ENCODE data around the gene ADIPOQ. TPM values are rescaled to one million over a fixed set of nuclear protein-coding genes. Genes with fewer than 3 reads are reported as not detected.

The ADIPOQ gene
- total and polyA plus RNA-seq, 9 donors: 1.1 to 6.0 TPM; not detected in 7

DNA sequence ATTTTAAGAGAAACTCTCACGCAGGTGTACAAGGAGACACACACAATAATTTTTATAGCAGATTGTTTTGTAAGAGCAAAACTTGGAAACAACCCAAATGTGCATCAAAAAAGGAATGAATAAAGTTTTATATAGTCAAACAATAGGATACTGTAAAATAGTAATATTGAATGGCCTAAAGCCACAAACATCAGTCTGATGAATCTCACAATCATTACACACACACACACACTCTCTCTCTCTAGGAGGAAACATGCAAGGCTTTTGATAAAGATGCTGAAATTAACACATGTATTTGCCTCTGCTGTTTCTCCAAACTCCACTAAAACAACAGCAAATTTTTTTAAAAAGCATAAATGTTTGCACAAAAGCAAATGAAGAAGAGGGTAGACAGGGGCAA lies 37.3 kb downstream of the ADIPOQ start:
- H3K36me3 ChIP-seq: no peaks in the 10 kb centered on the region
- H3K4me1 ChIP-seq (ENCODE audit: insufficient read depth): no peaks in the 10 kb centered on the region
- no peak for DNase-seq
- no peaks in the 10 kb centered on the region for H3K9me3 ChIP-seq
- no peak overlapping the region for H3K27ac ChIP-seq
- no peak for TF ChIP-seq EP300 (IDR thresholded peaks at IDR 0.05)
- TF ChIP-seq, protein P1, sequence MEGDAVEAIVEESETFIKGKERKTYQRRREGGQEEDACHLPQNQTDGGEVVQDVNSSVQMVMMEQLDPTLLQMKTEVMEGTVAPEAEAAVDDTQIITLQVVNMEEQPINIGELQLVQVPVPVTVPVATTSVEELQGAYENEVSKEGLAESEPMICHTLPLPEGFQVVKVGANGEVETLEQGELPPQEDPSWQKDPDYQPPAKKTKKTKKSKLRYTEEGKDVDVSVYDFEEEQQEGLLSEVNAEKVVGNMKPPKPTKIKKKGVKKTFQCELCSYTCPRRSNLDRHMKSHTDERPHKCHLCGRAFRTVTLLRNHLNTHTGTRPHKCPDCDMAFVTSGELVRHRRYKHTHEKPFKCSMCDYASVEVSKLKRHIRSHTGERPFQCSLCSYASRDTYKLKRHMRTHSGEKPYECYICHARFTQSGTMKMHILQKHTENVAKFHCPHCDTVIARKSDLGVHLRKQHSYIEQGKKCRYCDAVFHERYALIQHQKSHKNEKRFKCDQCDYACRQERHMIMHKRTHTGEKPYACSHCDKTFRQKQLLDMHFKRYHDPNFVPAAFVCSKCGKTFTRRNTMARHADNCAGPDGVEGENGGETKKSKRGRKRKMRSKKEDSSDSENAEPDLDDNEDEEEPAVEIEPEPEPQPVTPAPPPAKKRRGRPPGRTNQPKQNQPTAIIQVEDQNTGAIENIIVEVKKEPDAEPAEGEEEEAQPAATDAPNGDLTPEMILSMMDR (IDR thresholded peaks at IDR 0.05): no peak
- TF ChIP-seq POLR2A (IDR thresholded peaks at IDR 0.05): no peak
- H3K27me3 ChIP-seq: no peaks in the 10 kb centered on the region
- WGBS, 3 donors: 74 to 93% (median 88%) methylated on average over 1 of the region's 1 CpG
- H3K4me3 ChIP-seq: no peak overlapping the region
- intact Hi-C loops (cut with DNase I): no loop called here

DNA sequence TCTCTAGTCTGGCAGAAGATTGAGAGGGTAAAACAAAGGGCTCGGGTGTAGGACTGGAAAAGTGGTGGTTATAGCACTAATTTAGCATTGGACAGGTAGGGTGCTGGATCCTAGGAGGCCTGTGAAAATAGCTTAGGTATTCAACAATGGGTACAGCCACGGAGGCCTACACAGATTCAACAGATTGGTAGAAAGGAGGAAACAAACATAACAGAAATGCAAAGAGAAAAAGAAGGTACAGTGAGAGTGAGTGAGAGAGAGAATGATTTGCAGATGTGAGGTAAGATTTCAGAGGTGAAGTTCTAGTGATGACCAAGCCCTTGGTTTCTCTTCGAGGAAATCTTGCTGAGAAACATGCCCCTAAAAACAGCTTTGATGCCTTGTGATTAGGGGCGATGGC lies 37.9 kb downstream of the ADIPOQ start:
- H3K36me3 ChIP-seq: no peaks in the 10 kb centered on the region
- TF ChIP-seq POLR2A (IDR thresholded peaks at IDR 0.05): no peak
- no peak for TF ChIP-seq EP300 (IDR thresholded peaks at IDR 0.05)
- TF ChIP-seq, protein P1 (IDR thresholded peaks at IDR 0.05): no peak
- no peaks in the 10 kb centered on the region for H3K9me3 ChIP-seq
- no peak overlapping the region for H3K4me3 ChIP-seq
- no peak for DNase-seq
- no peaks in the 10 kb centered on the region for H3K4me1 ChIP-seq (ENCODE audit: insufficient read depth)
- WGBS, 3 donors: 74 to 80% (median 76%) methylated on average over 4 of the region's 4 CpGs
- no peaks in the 10 kb centered on the region for H3K27me3 ChIP-seq
- intact Hi-C loops (cut with DNase I): no loop called here
- H3K27ac ChIP-seq: no peak overlapping the region

DNA sequence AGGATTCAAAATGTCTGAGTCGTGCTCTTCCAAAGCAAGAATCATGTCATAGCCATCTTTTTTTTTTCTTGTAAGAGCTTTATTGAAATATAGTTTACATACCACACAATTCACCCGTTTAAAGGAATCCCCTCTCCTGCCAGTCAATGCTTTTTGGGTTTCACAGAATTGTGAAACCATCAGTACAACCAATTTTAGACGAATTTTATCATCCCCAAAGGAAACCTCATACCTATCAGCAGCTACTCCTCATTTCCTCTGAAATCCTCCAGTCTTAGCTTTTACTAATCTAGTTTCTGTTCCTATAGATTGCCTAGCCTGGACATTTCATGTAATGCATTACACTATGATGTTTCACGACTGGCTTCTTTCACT lies 39.6 kb downstream of the ADIPOQ start:
- TF ChIP-seq EP300 (IDR thresholded peaks at IDR 0.05) (no peak), POLR2A (IDR thresholded peaks at IDR 0.05) (no peak)
- TF ChIP-seq, protein P1 (IDR thresholded peaks at IDR 0.05): no peak
- WGBS, 3 donors: 60 to 70% (median 62%) methylated on average over 4 of the region's 4 CpGs
- no peaks in the 10 kb centered on the region for H3K4me1 ChIP-seq (ENCODE audit: insufficient read depth)
- no peak for DNase-seq
- H3K9me3 ChIP-seq: no peaks in the 10 kb centered on the region
- H3K27ac ChIP-seq: no peak overlapping the region
- intact Hi-C loops (cut with DNase I): no loop called here
- H3K36me3 ChIP-seq: no peaks in the 10 kb centered on the region
- H3K4me3 ChIP-seq: no peak overlapping the region
- H3K27me3 ChIP-seq: no peaks in the 10 kb centered on the region

DNA sequence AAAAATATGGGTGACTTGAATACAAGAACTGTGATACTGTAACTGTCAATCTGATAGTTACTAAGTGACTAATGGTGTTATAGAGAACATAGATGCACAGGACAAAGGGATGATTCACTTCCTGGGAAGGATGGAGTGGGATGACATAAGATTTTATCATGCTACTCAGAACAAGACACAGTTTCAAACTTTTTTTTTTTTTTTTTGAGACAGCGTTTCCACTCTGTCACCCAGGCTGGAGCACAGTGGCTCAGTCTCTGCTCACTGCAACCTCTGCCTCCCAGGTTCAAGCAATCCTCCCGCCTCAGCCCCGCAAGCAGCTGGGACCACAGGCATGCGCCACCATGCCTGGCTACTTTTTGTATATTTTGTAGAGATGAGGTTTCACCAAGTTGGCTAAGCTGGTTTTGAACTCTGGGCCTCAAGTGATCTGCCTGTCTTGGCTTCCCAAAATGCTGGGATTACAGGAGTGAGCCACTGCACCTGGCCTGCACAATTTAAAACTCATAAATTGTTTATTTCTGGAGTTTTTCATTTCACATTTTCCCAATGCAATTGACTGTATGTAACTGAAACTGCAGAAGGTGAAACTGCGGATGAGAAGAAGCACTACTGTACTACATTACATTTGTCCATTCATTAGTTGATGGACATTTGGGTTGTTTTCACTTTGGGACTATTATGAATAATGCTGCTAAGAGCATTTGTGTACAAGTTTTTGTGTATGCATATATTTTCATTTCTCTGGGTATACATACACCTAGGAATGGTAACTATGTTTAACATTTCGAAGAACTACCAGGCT lies 40.6 kb downstream of the ADIPOQ start:
- intact Hi-C loops (cut with DNase I): no loop called here
- WGBS, 3 donors: 85 to 93% (median 91%) methylated on average over 6 of the region's 6 CpGs

More for the DNA sequence above, 40.6 kb downstream of the ADIPOQ start:
- no peaks in the 10 kb centered on the region for H3K36me3 ChIP-seq
- no peak for DNase-seq
- H3K27me3 ChIP-seq: no peaks in the 10 kb centered on the region
- H3K27ac ChIP-seq: no peak overlapping the region
- TF ChIP-seq, protein P1 (IDR thresholded peaks at IDR 0.05): no peak
- TF ChIP-seq EP300 (IDR thresholded peaks at IDR 0.05) (no peak), POLR2A (IDR thresholded peaks at IDR 0.05) (no peak)
- H3K4me1 ChIP-seq (ENCODE audit: insufficient read depth): no peaks in the 10 kb centered on the region
- no peak overlapping the region for H3K4me3 ChIP-seq
- no peaks in the 10 kb centered on the region for H3K9me3 ChIP-seq
